ENCODE measurements around the gene ARHGAP6. TPM values are rescaled to one million over a fixed set of nuclear protein-coding genes. Genes with fewer than 3 reads are reported as not detected.
"Not testable (repeated sequence)": the region's sequence is repeated elsewhere in the genome, so short reads cannot be mapped to it uniquely, and the experiment has no call there.

ARHGAP6 gene
- polyA plus RNA-seq, 4 donors: 10.1 to 16.8 (median 15.0) TPM

DNA sequence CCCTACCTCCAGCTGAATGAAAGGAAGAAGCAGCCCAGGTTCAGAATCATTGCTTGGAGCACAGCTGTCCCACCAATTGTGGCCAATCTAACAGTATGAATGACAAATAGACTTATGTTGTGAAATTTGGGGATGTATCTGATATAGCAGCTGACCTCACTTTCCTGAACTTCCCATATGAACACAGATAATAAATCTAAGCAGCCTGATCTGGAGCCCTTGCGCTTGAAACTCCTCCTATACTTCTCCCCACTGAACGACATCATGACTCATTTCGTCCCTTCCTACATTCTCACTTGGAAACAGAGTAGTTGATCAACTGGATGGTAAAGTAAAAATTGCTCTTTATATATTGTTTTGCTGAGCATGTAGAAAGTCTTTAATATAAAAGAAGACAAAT is 396.7 kb downstream of the ARHGAP6 start:
- DNase-seq (ENCODE audit: low read depth in 4 of 4, low spot score in 3 of 4): no peak

DNA sequence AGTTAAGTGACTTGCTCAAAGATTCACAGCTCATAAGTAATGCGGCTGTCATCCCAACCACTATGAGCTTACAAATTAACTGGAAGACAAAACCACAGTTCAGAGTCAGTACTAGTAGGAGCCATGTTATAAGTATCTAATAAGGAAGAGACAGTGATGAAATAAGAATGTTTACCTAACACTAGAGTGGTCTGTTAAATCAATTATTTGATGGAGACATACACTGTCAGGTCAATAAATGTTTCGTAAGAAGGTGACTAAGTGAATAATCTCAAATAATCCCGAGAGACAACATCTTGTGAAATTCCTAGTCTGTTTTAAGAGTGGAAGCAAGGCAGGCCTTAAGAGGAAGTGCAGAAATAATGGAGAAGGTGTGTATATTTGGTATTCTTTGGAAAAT is 398.3 kb downstream of the ARHGAP6 start:
- DNase-seq (ENCODE audit: low read depth in 4 of 4, low spot score in 3 of 4): no peak

DNA sequence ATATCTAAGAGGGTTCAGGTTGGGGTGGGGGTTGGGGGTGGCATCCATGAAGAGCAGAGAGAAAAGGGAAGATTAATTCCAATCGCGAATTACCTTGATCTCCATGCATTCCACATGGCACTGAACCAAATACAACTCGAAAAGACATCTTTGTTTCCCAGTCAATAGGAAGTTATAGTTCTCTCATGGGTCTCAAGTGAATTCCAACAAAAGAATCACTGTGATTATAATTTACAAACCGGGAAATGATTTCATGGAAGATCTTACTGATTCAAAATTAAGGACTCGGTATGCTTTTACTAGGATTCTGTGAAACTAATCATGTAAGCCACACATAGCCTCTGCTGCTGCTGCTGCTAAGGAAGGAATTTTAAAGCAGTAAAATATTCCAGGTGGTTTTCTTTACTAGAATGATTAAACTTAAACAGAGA is 399.1 kb downstream of the ARHGAP6 start:
- DNase-seq (ENCODE audit: low read depth in 4 of 4, low spot score in 3 of 4): no peak

DNA sequence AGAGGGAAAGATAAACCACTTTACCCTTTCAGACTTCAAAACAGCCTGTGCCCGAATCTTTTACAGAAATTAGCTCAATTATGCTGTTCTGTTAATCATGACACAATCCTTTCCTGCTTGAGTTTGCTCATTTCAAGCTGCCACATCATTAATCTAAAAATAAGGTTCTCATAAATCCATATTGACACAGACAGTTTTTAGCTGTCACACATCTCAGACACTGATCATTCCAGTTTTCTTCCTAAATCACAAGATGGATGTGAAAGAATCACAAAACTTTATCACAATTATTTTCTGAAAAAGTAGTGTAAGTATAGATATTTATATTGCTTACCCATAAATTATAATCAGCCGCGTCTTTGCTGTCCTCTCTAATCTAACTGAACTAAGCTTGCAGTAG is 400.4 kb downstream of the ARHGAP6 start:
- DNase-seq (ENCODE audit: low read depth in 4 of 4, low spot score in 3 of 4): no peak

DNA sequence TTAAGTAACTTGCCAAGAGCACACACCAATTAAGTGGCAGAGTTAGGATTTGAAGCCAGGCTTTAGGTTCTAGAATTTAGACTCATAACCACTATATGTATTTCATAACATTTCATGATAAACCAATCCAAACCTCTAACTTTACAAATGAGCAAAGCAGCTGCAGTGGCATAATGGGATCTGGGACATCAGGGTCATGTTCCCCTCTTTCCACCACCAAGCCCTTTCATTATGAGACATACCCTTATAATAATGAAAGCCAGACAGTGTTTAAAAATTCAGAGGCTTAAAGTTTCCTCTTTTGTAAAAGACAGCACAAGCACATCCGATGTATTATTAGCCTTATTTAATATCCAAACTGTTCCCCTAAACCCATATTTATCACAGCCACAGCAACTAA is 400.8 kb downstream of the ARHGAP6 start:
- DNase-seq (ENCODE audit: low read depth in 4 of 4, low spot score in 3 of 4): no peak

DNA sequence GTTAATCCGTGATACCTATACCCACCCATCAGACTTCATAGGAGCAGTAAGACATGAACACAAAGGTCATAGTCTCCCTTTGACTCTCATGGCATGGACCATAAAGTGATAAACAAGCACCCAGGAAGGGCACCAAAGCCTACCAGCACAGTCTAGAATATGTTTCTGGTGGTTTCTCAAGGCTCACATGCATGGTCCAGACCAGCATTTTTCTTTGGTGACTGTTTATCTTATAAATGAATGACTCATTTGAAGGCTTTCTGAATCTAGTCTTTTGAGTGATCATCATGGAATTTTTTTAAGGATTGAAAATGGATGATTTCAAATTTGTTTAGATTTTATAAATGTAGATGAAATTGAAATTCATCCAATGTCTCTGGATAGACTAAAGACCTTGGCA is 404.5 kb downstream of the ARHGAP6 start:
- no peak for DNase-seq (ENCODE audit: low read depth in 4 of 4, low spot score in 3 of 4)

DNA sequence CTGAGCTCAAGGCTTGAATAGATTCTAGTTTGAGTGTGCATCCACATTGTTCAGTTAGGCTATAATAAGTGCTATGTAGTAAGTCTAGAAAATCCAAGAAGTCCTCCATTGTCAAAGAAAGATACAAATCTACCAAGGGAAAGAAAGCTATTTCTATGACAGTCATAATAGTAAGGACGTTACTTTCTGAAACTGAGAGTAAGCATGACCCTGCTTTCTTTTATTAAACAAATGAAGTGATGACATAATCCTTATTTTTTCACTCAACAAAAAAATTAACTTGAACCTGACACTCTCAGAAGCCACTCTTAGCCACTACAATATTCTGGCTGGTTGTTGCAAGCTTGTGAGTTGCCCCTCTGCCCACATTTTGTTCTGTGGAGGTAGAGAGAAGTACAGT is 406.3 kb downstream of the ARHGAP6 start:
- DNase-seq (ENCODE audit: low read depth in 4 of 4, low spot score in 3 of 4): no peak

DNA sequence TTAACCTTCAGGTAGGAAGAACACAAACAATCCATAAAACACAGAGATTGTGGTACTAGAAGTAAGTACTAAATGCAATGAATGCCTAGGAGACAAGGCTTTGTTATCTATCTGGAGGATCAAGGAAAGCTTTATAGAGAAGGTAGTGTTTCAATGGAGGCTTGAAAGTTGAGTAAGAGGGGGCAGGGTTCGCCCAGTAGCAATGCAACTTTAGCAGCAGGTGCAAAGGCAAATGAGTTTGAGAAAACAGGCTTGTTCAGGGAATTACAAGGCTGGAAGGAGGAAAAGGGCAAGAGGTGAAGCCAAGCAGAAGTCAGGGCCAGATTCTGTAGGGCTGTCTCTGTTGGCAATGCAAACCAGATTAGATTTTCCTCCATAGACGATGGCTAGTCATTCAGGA is 408.0 kb downstream of the ARHGAP6 start:
- DNase-seq (ENCODE audit: low read depth in 4 of 4, low spot score in 3 of 4): no peak

DNA sequence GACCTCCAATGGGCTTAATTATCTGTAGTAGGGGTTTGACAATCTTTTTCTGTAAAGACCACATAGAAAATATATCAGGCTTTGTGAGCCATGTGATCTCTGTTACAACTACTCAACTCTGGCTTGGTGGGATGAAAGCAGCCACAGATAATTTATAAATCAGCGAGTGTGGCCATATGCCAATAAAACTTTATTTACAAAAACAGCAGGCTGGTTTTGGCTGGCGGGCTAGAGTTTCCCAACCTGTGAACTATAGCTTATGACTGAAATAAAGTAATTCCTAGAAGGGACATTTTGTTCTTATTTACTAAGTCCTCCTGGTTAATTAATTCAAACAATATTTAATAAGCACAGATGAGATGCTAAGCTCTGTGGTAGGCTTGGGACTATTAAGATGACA is 408.4 kb downstream of the ARHGAP6 start:
- no peak for DNase-seq (ENCODE audit: low read depth in 4 of 4, low spot score in 3 of 4)

DNA sequence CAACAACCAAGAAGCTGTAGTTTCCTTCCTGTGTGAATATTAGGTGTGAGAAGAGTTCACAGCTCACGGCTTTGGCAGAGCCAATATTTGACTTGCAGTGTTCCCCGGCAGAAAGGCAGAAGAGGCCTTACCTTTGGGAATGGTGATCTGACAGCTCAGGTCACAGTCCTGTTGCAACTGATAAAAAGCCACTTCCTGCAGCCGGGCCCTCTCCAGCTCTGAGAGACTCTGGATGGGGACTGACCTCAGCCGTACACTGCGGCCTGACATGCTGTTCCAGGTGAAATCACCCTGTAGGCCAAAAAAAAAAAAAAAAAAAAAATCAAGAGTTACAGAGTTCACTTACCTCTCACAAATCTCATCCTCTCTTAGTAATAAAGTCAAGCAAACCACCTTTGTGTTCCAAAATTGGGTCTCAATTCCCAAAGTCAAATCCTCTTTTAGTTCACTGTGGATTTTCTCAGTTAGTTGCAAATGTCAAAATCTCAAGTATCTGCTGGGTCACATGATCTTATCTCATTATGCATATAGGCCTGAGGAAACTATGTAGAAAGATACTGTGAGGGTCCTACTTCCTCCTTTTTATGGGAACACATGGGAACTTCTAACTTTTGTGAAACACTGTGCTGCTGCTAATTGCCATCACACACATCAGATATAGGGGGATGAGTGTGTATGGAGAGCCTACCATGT is 411.2 kb downstream of the ARHGAP6 start:
- no peak for DNase-seq (ENCODE audit: low read depth in 4 of 4, low spot score in 3 of 4)

DNA sequence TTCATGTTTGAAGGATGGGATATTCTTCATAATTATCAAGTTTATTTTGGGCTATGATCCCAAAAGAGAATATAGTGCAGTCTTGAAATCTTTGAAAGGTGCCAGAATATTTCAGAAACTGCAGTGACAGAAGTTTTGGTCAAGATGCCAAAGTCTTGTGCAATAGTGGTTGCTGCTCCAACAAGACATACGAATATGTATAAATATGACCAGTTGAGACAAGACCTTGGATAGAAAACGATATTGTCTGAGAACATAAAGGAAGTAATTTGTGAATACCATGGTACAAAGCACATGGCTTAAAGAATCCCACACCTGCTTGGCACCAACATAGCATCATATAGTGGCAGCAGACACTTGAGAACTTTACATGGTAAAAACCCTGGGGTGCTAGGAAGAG is 421.1 kb downstream of the ARHGAP6 start:
- no peak for DNase-seq (ENCODE audit: low read depth in 4 of 4, low spot score in 3 of 4)

DNA sequence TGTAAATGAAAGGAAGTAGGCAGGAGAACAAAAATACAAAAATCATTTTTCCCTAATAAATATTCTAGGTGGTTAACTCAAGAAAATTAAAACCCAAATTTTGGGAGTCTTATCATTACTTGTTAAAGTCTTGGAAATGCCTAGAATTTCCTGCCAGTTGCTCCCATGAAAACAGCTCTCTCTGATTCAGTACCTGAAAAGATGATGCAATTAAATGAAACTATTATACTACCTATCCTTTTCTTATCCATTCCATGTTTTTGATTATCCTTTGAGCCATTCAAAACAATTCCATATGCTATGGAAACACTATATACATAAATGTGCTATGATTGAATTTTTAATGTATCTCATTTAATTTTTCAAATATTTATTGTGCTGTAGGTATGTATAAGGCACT is 423.0 kb downstream of the ARHGAP6 start:
- no peak for DNase-seq (ENCODE audit: low read depth in 4 of 4, low spot score in 3 of 4)

DNA sequence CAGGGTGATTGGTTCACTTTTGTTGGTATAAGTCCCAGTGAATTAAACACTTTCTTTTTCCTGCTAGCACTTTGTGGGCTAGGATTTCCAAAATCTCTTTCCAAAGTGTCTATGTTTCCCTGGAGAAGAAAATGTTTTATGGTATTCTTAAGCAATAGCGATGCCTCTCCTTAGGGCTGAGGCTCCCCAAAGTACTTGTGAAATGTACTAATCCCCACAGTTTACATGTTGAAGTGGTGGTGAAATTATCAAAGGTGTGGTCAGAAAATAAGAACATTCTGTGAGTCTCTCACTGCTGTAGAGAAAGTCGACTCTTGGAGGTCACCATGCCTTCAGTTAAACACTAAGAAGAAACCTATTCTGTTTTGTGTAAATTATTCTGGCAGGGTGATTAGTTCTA is 424.0 kb downstream of the ARHGAP6 start:
- no peak for DNase-seq (ENCODE audit: low read depth in 4 of 4, low spot score in 3 of 4)

DNA sequence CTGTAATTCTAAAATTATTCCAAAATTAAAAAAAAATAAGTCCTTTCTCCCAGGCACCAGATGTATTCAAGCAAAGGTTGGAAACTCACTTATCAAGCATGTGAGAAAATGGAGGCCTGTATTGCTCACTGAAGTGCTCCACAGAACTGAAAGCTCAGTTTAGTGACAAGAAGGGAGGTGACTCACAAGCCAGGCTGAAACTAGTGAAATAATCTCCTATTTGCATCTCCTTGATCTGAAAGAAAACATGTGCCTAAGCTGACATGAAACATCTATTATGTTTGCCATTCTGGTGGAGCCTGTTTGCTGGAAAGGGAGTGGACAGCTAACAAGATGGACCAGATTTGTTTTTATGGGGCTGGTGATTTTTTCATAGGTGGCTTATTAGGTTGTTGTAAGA is 426.5 kb downstream of the ARHGAP6 start:
- no peak for DNase-seq (ENCODE audit: low read depth in 4 of 4, low spot score in 3 of 4)

DNA sequence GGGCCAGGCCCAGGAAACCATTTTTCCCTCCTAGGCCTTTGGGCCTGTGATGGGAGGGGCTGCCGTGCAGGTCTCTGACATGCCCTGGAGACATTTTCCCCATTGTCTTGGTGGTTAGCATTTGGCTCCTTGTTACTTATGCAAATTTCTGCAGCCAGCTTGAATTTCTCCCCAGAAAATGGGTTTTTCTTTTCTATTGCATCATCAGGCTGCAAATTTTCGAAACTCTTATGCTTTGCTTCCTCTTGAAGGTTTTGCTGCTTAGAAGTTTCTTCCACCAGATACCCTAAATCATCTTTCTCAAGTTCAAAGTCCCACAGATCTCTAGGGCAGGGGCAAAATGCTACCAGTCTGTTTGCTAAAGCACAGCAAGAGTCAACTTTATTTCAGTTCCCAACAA is 430.3 kb downstream of the ARHGAP6 start:
- not testable (repeated sequence) for DNase-seq (ENCODE audit: low read depth in 4 of 4, low spot score in 3 of 4)

DNA sequence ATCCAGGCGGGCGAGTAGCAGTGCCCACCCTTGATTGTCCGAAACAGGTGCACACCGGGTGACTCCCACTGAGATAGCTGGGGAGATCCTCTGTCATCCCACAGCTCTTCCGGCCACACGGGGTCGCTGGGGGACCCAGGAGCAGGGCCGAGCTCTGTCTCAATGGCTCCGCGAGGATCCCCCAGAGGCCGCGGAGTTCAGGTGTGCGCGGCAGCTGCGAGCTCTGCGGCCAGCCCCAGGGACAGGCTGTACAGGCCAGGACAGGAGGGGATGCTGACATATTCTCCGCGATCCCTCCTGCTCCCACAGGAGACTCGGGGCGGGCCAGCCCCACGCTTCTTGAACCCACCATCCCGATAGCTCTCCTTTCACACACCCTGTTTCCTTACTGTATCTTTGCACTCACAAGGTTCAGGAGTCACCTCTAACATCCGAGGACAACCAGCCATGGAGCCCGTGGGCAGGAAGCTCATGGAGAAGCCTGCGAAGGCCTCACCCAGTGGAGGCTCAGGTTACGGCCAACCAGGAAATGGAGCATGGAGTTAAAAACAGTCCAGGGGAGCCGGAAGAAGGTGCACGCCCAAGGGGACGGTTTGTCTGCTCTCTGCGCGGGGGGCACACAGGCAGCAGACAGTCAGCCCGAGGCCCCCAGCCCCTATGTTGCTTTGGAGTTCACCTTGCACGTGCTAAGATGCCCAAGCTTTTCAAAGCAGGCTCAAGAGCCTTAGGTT is 450.4 kb downstream of the ARHGAP6 start:
- DNase-seq (ENCODE audit: low read depth in 4 of 4, low spot score in 3 of 4): no peak

DNA sequence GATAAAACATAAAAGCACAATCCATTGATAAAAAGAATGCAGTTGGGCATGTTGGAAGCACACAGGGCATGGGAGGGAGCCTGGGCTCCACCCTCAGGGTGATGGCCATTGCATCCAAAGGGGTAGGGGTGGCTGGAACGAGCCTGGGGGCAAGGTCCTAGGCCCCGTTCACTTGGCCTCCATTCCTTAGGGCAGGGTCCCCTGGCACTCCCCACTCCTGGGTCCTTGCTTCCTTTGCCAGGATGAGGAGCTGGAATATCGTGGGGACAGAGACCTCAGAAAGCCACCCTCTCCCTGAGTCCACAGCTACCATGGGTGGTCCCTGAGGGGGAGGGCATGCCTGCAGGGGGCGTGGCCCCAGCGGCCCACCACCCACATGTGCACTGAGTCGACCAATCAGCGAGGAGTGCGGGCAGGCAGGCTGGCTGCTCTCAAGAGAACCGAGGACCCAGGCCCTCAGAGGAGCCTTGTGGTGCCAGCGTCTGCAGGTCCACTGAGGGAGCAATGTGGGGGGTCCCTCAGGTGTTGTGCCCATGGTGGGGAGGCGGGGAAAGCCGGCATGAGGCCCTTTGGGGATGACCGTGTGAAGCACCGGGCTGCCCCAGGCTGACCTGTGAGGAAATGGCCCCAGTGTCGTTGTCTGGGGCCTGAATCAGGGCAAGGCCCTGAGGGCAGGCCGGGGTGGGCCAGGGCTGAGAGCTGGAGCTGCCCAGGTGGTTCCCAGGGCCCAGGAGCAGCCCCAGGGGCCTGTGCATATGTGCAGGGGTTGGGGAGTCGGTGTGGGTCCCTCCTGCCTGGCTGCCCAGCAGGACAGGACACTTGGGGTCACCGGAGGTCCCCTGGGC is 451.2 kb downstream of the ARHGAP6 start:
- no peak for DNase-seq (ENCODE audit: low read depth in 4 of 4, low spot score in 3 of 4)

DNA sequence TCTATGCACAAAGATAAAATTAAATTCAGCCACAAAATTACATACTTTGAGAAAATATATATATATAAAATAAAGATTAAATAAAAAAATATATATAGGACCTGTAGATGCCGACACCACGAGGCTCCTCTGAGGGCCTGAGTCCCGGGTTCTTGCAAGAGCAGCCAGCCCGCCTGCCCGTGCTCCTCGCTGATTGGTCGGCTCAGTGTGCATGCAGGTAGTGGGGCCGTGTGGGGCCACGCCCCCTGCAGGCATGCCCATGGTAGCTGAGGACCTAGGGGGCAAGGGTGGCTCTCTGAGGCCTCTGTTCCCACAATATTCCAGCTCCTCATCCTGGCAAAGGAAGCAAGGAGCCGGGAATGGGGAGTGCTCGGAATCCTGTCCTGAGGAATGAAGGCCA is 453.0 kb downstream of the ARHGAP6 start:
- no peak for DNase-seq (ENCODE audit: low read depth in 4 of 4, low spot score in 3 of 4)

DNA sequence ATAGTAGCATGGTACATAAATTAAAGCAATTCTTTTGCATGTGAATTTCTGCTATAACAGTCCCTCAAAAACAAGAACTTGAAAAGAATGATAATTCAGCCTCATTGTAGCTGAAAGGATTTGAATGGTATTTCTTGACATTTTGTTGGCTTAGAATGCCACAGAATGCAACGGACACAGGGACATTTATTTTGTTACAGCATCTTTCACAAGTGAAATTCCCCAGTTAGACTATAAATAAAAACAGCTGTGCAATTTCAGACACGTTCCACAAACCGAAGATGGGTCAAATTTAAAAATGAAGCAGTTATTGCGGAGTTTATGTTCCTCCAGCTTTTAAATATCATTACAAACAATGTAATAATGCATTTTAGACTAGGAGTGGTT is 455.3 kb downstream of the ARHGAP6 start:
- no peak for DNase-seq (ENCODE audit: low read depth in 4 of 4, low spot score in 3 of 4)

DNA sequence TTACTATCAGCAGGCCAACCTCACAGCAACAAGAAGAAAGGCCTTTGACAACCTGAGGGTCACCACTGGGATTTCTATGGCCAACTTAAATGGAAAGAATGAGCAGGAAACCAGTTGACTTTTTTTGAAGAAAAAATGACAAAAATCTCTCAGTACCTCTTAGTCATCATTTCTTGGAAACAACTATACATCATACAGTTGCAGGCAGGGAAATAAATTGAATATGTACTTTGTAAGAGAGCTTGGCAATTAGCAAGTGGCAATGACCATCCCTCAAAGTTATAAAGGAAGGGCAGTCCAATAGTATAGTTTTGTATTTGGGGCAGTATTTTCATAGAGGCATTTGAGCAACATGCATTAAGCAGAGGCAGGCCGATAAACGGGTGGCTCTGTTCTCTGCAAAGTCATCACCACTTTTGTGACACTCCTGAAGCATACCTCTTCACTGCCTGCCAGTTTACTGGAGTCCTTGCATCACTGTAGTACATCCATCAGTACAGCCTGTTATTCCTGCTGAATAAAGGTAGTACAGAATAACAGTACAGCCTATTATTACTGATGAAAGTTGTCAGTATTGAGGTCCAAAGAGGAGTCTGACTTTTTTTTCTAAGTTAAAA is 455.8 kb downstream of the ARHGAP6 start:
- DNase-seq (ENCODE audit: low read depth in 4 of 4, low spot score in 3 of 4): no peak

DNA sequence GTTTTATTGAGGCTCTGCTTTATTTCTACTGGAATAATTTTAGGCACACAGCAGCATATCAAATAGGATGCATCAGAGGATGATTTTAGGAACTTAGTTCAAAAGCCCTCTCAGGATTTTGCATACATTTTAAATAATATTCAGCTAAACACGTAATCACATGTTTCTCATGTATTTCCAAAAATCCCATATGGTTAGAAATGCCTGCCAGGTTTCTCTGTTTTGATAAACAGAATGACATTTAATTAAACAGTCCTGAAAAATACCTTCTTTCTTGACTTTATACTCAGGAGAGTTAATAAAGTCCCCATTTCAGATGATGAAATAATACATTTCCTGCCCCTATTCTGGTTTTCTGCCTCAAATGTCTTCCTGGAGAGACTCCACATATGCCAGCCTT is 459.0 kb downstream of the ARHGAP6 start:
- DNase-seq (ENCODE audit: low read depth in 4 of 4, low spot score in 3 of 4): no peak

Measured in left renal pelvis (tissue), 4 donors.